K562 (cell line): ENCODE results near the gene TASP1.

Experiments
- ADNP ChIP-seq: fragments of 200-800 bp; sonication (Bioruptor generic); IDR thresholded peaks from 2 replicates; pipeline ENCODE4 v1.6.1; 2016; ENCODE audit warnings: missing genetic modification characterization, missing compliant biosample characterization
- BACH1 ChIP-seq: fragments of 200-800 bp; sonication (Bioruptor generic); IDR thresholded peaks from 2 replicates; pipeline ENCODE4 v1.6.1; 2016; ENCODE audit warnings: missing genetic modification characterization, missing compliant biosample characterization
- EP300 ChIP-seq: IDR thresholded peaks from 2 replicates; pipeline ENCODE4 v1.6.1; 2012; ENCODE audit warnings: low read length, improper control_type of control experiment
- FOSL1 ChIP-seq: fragments of 200-800 bp; sonication (Bioruptor generic); conservative IDR thresholded peaks from 2 replicates; pipeline ENCODE4 v1.6.1; 2016; ENCODE audit warnings: missing genetic modification characterization, missing compliant biosample characterization
- MAZ ChIP-seq, 2 experiments: fragments of 450-650 bp in 1 of 2; sonication (generic) in 1 of 2; formaldehyde crosslinking; IDR thresholded peaks in 1 of 2; conservative IDR thresholded peaks in 1 of 2; 2 replicates each; pipeline versions ENCODE4 v1.4.0 to v1.5.0; 2020; ENCODE audit warnings: mild to moderate bottlenecking in 1 of 2, missing genetic modification reagents in 1 of 2
- POLR2A ChIP-seq: fragments of 450-650 bp; conservative IDR thresholded peaks from 2 replicates; pipeline ENCODE4 v1.6.1; 2016
- RBFOX2 ChIP-seq: fragments of 200-400 bp; formaldehyde crosslinking; IDR thresholded peaks from 2 replicates; pipeline ENCODE4 v1.6.1; 2017; ENCODE audit warnings: low read depth, mild to moderate bottlenecking, low read length, moderate library complexity
- SP1 ChIP-seq: sonication (generic); formaldehyde crosslinking; IDR thresholded peaks from 2 replicates; pipeline ENCODE4 v1.8.1; 2022; ENCODE audit warnings: mild to moderate bottlenecking, missing genetic modification reagents
- ZBTB7A ChIP-seq: IDR thresholded peaks from 2 replicates; pipeline ENCODE4 v1.6.1; 2011; ENCODE audit warnings: low read depth, mild to moderate bottlenecking, low read length, moderate library complexity, borderline replicate concordance; ENCODE audit not compliant: control insufficient read depth
- TF ChIP-seq, protein P1 (sequence below), 3 experiments: IDR thresholded peaks in 2 of 3; conservative IDR thresholded peaks in 1 of 3; 2 replicates each; pipeline ENCODE4 v1.5.1; 2011 to 2012; ENCODE audit warnings: low read length in 3 of 3, mild to moderate bottlenecking in 3 of 3, control low read depth in 2 of 3, improper control_type of control experiment in 1 of 3, inconsistent platforms in 1 of 3, low read depth in 1 of 3, mixed read lengths in 1 of 3, moderate library complexity in 1 of 3; ENCODE audit not compliant: insufficient read depth in 2 of 3
- TF ChIP-seq, protein P2 (sequence below): fragments of 250-450 bp; sonication (Bioruptor Pico); IDR thresholded peaks from 2 replicates; pipeline ENCODE4 v1.5.0; 2020; ENCODE audit warnings: mild to moderate bottlenecking
- TF ChIP-seq, protein P3 (sequence below): fragments of 450-650 bp; formaldehyde crosslinking; IDR thresholded peaks from 2 replicates; pipeline ENCODE4 v1.4.0; 2022; ENCODE audit warnings: missing genetic modification characterization
- TF ChIP-seq, protein P4 (sequence below): sonication (generic); IDR thresholded peaks from 2 replicates; pipeline ENCODE4 v1.6.1; 2016

DNA sequence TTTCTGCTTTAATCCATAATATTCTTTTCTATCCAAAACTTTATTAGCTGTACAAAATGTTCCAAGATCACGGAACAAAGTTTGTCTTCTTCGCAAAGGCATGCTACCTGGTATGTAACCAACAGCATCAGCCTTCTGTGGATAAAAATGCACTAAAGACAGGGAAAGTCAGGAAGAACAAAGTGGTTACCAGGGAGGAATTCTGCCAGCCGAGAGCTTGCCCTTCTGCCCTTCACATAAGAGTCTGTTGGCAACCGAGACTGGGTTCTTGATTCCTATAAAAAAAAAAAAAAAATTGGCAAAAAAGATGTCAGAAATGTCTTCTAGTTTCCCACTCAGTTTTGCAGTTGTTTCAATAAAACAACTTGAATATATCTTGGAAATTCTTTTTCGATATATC is 58.0 kb downstream of the TASP1 start:
- TF ChIP-seq, protein P1, sequence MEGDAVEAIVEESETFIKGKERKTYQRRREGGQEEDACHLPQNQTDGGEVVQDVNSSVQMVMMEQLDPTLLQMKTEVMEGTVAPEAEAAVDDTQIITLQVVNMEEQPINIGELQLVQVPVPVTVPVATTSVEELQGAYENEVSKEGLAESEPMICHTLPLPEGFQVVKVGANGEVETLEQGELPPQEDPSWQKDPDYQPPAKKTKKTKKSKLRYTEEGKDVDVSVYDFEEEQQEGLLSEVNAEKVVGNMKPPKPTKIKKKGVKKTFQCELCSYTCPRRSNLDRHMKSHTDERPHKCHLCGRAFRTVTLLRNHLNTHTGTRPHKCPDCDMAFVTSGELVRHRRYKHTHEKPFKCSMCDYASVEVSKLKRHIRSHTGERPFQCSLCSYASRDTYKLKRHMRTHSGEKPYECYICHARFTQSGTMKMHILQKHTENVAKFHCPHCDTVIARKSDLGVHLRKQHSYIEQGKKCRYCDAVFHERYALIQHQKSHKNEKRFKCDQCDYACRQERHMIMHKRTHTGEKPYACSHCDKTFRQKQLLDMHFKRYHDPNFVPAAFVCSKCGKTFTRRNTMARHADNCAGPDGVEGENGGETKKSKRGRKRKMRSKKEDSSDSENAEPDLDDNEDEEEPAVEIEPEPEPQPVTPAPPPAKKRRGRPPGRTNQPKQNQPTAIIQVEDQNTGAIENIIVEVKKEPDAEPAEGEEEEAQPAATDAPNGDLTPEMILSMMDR (IDR thresholded peaks at IDR 0.05 in 2 of 3, conservative IDR thresholded peaks at IDR 0.05 in 1 of 3; ENCODE audit: insufficient read depth in 2 of 3, low read depth in 1 of 3, low read length in 3 of 3): no peak
- TF ChIP-seq, protein P2, sequence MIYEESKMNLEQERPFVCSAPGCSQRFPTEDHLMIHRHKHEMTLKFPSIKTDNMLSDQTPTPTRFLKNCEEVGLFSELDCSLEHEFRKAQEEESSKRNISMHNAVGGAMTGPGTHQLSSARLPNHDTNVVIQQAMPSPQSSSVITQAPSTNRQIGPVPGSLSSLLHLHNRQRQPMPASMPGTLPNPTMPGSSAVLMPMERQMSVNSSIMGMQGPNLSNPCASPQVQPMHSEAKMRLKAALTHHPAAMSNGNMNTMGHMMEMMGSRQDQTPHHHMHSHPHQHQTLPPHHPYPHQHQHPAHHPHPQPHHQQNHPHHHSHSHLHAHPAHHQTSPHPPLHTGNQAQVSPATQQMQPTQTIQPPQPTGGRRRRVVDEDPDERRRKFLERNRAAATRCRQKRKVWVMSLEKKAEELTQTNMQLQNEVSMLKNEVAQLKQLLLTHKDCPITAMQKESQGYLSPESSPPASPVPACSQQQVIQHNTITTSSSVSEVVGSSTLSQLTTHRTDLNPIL (CRISPR knock-in tag): no peak
- TF ChIP-seq, protein P3, sequence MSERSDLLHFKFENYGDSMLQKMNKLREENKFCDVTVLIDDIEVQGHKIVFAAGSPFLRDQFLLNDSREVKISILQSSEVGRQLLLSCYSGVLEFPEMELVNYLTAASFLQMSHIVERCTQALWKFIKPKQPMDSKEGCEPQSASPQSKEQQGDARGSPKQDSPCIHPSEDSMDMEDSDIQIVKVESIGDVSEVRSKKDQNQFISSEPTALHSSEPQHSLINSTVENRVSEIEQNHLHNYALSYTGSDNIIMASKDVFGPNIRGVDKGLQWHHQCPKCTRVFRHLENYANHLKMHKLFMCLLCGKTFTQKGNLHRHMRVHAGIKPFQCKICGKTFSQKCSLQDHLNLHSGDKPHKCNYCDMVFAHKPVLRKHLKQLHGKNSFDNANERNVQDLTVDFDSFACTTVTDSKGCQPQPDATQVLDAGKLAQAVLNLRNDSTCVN: no peak
- TF ChIP-seq POLR2A (no peak), FOSL1 (tag) (no peak), SP1 (no peak), RBFOX2 (no peak), MAZ (CRISPR knock-in tag; conservative IDR thresholded peaks at IDR 0.05 in 1 of 2, IDR thresholded peaks at IDR 0.05 in 1 of 2) (no peak), EP300 (no peak), ADNP (tag) (no peak), ZBTB7A (no peak), BACH1 (tag) (no peak)
- TF ChIP-seq, protein P4, sequence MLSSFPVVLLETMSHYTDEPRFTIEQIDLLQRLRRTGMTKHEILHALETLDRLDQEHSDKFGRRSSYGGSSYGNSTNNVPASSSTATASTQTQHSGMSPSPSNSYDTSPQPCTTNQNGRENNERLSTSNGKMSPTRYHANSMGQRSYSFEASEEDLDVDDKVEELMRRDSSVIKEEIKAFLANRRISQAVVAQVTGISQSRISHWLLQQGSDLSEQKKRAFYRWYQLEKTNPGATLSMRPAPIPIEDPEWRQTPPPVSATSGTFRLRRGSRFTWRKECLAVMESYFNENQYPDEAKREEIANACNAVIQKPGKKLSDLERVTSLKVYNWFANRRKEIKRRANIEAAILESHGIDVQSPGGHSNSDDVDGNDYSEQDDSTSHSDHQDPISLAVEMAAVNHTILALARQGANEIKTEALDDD: no peak
